Naive thymus-derived CD4-positive, alpha-beta T cell (primary cell): ENCODE data around the gene LMOD1. TPM values are rescaled to one million over a fixed set of nuclear protein-coding genes. Genes with fewer than 3 reads are reported as not detected.

Experiments
- ATAC-seq: fragments of 150-1000 bp; cut with Tn5 transposase; 2 replicates; pipeline ENCODE4 v1.10.0; 2021; ENCODE audit warnings: mild to moderate bottlenecking, moderate library complexity
- CTCF ChIA-PET: fragments of 350-600 bp; sonication (Branson Sonifier 250); formaldehyde crosslinking; loops from one replicate; lab custom pipeline; 2021; ENCODE audit warnings: antibody characterized with exemption; lab: Charles Lee
- POLR2A ChIA-PET: fragments of 350-600 bp; sonication (Branson Sonifier 250); formaldehyde crosslinking; loops from one replicate; lab custom pipeline; 2021; ENCODE audit warnings: antibody characterized with exemption, inconsistent platforms; lab: Charles Lee
- DNase-seq, 9 donors: peaks; one replicate each; pipeline versions ENCODE4 v3.0.0 to v3.0.0-alpha.2; 2020 to 2022; ENCODE audit warnings: mixed read lengths in 1 of 9
- H3K27ac ChIP-seq: one replicate; pipeline ENCODE4 v1.7.0; 2013; ENCODE audit warnings: mild to moderate bottlenecking, low read depth, low read length, moderate library complexity
- H3K27me3 ChIP-seq, 2 donors: one replicate each; pipeline ENCODE4 v1.7.0; 2013; ENCODE audit warnings: low read length in 2 of 2, mild to moderate bottlenecking in 2 of 2, moderate library complexity in 2 of 2; ENCODE audit not compliant: control insufficient read depth in 2 of 2, insufficient read depth in 2 of 2
- H3K36me3 ChIP-seq, 3 experiments: 1 replicate in 2 of 3; 2 replicates in 1 of 3; pipeline ENCODE4 v1.7.0; 2013; ENCODE audit warnings: low read length in 3 of 3, mild to moderate bottlenecking in 3 of 3, moderate library complexity in 1 of 3; ENCODE audit not compliant: insufficient read depth in 3 of 3, control insufficient read depth in 2 of 3
- H3K4me1 ChIP-seq, 2 donors: one replicate each; pipeline ENCODE4 v1.7.0; 2013; ENCODE audit warnings: low read length in 2 of 2, mild to moderate bottlenecking in 2 of 2, moderate library complexity in 1 of 2; ENCODE audit not compliant: control insufficient read depth in 2 of 2, insufficient read depth in 2 of 2
- H3K4me3 ChIP-seq: 2 replicates; pipeline ENCODE4 v1.7.0; 2013; ENCODE audit warnings: mild to moderate bottlenecking, low read length
- H3K9me3 ChIP-seq, 3 experiments: 1 replicate in 2 of 3; 2 replicates in 1 of 3; pipeline ENCODE4 v1.7.0; 2013; ENCODE audit warnings: low read length in 3 of 3; ENCODE audit not compliant: control insufficient read depth in 2 of 3
- H3K27ac Mint-ChIP-seq, 9 donors: one replicate each; pipeline ENCODE4 v1.8.0; 2020 to 2022; ENCODE audit warnings: mixed read lengths in 9 of 9, mild to moderate bottlenecking in 8 of 9, moderate library complexity in 5 of 9, inconsistent platforms in 2 of 9
- H3K27me3 Mint-ChIP-seq, 5 donors: one replicate each; pipeline ENCODE4 v1.8.0; 2021 to 2022; ENCODE audit warnings: mixed read lengths in 5 of 5, mild to moderate bottlenecking in 1 of 5
- H3K36me3 Mint-ChIP-seq, 5 donors: one replicate each; pipeline ENCODE4 v1.8.0; 2020 to 2022; ENCODE audit warnings: mixed read lengths in 5 of 5, mild to moderate bottlenecking in 3 of 5, inconsistent platforms in 1 of 5
- H3K4me1 Mint-ChIP-seq, 7 donors: one replicate each; pipeline ENCODE4 v1.8.0; 2020 to 2022; ENCODE audit warnings: mixed read lengths in 7 of 7, mild to moderate bottlenecking in 3 of 7, inconsistent platforms in 1 of 7
- H3K4me3 Mint-ChIP-seq, 10 donors: one replicate each; pipeline ENCODE4 v1.8.0; 2020 to 2022; ENCODE audit warnings: mild to moderate bottlenecking in 10 of 10, mixed read lengths in 10 of 10, moderate library complexity in 6 of 10, inconsistent platforms in 2 of 10
- H3K9me3 Mint-ChIP-seq, 11 donors: one replicate each; pipeline ENCODE4 v1.8.0; 2020 to 2022; ENCODE audit warnings: mixed read lengths in 11 of 11, mild to moderate bottlenecking in 4 of 11, inconsistent platforms in 1 of 11, moderate library complexity in 1 of 11
- intact Hi-C, 2 donors: fragments of 100-400 bp; cut with micrococcal nuclease; formaldehyde crosslinking; loops; one replicate each; pipeline ENCODE4 v1.15.1; 2023
- polyA plus RNA-seq, 2 donors: library from polyadenylated mRNA; unstranded; fragments of 300-500 nt; fragmentation: Illumina TruSeq; gene quantifications; one replicate each; pipeline ENCODE4 v1.2.3, GENCODE V29; 2021
- total RNA-seq, 6 experiments: library from RNA in 5 of 6; stranded (reverse) in 5 of 6; gene quantifications; 1 replicate in 5 of 6; 2 replicates in 1 of 6; pipeline ENCODE4 v1.2.3 and lab custom pipeline; 2021 to 2026

The LMOD1 gene
- total and polyA plus RNA-seq, 7 experiments from 2014 or later: not detected

DNA sequence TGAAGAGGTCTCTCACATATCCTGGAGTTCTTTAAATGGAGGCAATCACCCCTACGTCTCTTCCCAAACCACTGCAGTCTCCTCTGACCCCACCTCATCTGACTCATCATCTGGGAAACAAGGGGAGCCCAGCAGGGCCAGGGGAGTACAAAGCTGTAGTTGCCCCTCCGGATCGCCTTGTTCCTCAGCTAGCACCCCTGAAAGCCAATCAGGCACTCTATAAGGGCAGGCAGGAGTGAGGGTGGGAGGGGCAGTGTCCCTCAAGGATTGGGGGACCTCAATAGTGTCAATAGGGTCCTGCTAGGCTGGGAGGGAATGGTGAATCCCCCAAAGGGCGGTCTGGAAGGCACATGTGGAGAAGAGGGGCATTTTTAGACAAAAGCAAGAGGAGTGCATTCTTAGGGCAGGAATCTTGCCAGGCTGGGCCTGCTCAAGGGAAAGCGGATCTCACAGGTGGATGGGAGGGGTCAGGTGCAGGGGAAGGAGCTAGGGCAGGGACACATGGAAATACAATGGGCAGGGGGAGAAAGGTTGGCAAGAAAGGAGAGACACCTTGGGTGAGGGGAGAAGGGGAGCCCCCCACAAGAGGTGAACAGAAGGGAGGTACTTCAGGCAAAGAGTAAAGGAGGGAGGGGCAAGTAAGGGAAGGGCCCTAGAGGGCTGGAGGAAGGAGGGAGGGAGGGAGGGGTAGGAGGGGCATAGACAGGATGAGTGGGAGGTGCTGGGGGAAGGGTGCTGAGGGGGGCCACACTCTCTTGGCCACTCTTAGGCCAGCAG, 51.8 kb downstream of the LMOD1 start:
- peaks cover 0 to 8% of the 10 kb centered on the region in 2 donors for H3K4me1 ChIP-seq
- DNase-seq (no peak), ATAC-seq (no peak)
- H3K9me3 Mint-ChIP-seq: peaks cover 0 to 6% (median 0%) of the 10 kb centered on the region in 11 donors
- H3K27ac Mint-ChIP-seq: no peak overlapping the region
- no peaks in the 10 kb centered on the region for H3K9me3 ChIP-seq
- ChIA-PET POLR2A (interaction anchor here (0.6 kb wide), 1 partner anchor 30 kb away, joined by 3 read pairs; no protein-coding TSS in a partner anchor), CTCF (interaction anchor here (1.3 to 2.2 kb wide), 5 partner anchors 8 to 87 kb away, joined by 3 to 12 read pairs (median 6); no protein-coding TSS in a partner anchor)
- H3K27ac ChIP-seq: no peak overlapping the region
- intact Hi-C loops: no loop called here
- H3K4me3 ChIP-seq: no peak overlapping the region
- no peaks in the 10 kb centered on the region for H3K27me3 ChIP-seq
- H3K27me3 Mint-ChIP-seq: peaks cover 20 to 37% (median 30%) of the 10 kb centered on the region in 5 donors
- peaks cover 3 to 18% (median 9%) of the 10 kb centered on the region in 7 donors for H3K4me1 Mint-ChIP-seq
- H3K36me3 ChIP-seq: no peaks in the 10 kb centered on the region
- no peaks in the 10 kb centered on the region for H3K36me3 Mint-ChIP-seq
- no peak overlapping the region for H3K4me3 Mint-ChIP-seq

GRCh38 chr1:201893431-201893830, 52.9 kb downstream of the LMOD1 start:
- H3K27me3 ChIP-seq: no peaks in the 10 kb centered on the region
- intact Hi-C loops: no loop called here
- H3K4me3 Mint-ChIP-seq: no peak overlapping the region

GRCh38 chr1:201892211-201892610, 54.1 kb downstream of the LMOD1 start:
- no peaks in the 10 kb centered on the region for H3K36me3 Mint-ChIP-seq
- intact Hi-C loops: no loop called here
- Histone ChIP-seq H3K4me1 (peaks cover 0 to 13% of the 10 kb centered on the region in 2 donors), H3K27ac (no peak overlapping the region), H3K4me3 (no peak overlapping the region), H3K36me3 (no peaks in the 10 kb centered on the region), H3K27me3 (peaks cover 0 to 6% of the 10 kb centered on the region in 2 donors), H3K9me3 (no peaks in the 10 kb centered on the region)
- peaks cover 5 to 24% (median 15%) of the 10 kb centered on the region in 7 donors for H3K4me1 Mint-ChIP-seq
- peaks cover 30 to 48% (median 36%) of the 10 kb centered on the region in 5 donors for H3K27me3 Mint-ChIP-seq
- DNase-seq: no peak
- peaks cover 0 to 8% (median 0%) of the 10 kb centered on the region in 11 donors for H3K9me3 Mint-ChIP-seq
- no peak overlapping the region for H3K27ac Mint-ChIP-seq
- POLR2A ChIA-PET: no interaction called here
- H3K4me3 Mint-ChIP-seq: no peak overlapping the region
- ATAC-seq: no peak
- CTCF ChIA-PET: interaction anchor here (1.9 kb wide), 1 partner anchor 80 kb away, joined by 11 read pairs; no protein-coding TSS in a partner anchor

More at GRCh38 chr1:201893431-201893830, 52.9 kb downstream of the LMOD1 start:
- no peak overlapping the region for H3K4me3 ChIP-seq
- ChIA-PET CTCF (interaction anchor here (1.3 to 1.8 kb wide), 2 partner anchors 9 to 80 kb away, joined by 6 to 7 read pairs; no protein-coding TSS in a partner anchor), POLR2A (no interaction called here)
- peaks cover 25 to 40% (median 30%) of the 10 kb centered on the region in 5 donors for H3K27me3 Mint-ChIP-seq
- H3K4me1 Mint-ChIP-seq: peaks cover 5 to 19% (median 12%) of the 10 kb centered on the region in 7 donors
- no peak overlapping the region for H3K27ac ChIP-seq
- no peaks in the 10 kb centered on the region for H3K36me3 ChIP-seq
- DNase-seq (no peak), ATAC-seq (no peak)
- peaks cover 0 to 13% of the 10 kb centered on the region in 2 donors for H3K4me1 ChIP-seq
- H3K36me3 Mint-ChIP-seq: no peaks in the 10 kb centered on the region
- no peak overlapping the region for H3K27ac Mint-ChIP-seq
- no peaks in the 10 kb centered on the region for H3K9me3 ChIP-seq
- peaks cover 0 to 6% (median 0%) of the 10 kb centered on the region in 11 donors for H3K9me3 Mint-ChIP-seq

GRCh38 chr1:201891451-201892045, 54.8 kb downstream of the LMOD1 start:
- H3K36me3 Mint-ChIP-seq: no peaks in the 10 kb centered on the region
- no peak for ATAC-seq
- H3K4me3 Mint-ChIP-seq: peak overlapping the region in 1 of 10 donors; percentile 38
- H3K27me3 Mint-ChIP-seq: peaks cover 30 to 54% (median 43%) of the 10 kb centered on the region in 5 donors
- no peak overlapping the region for H3K27ac ChIP-seq
- H3K36me3 ChIP-seq: no peaks in the 10 kb centered on the region
- no peak overlapping the region for H3K4me3 ChIP-seq
- intact Hi-C loops: no loop called here
- DNase-seq: no peak
- ChIA-PET POLR2A (no interaction called here), CTCF (interaction anchor here (1.9 kb wide), 1 partner anchor 81 kb away, joined by 11 read pairs; no protein-coding TSS in a partner anchor)
- H3K4me1 ChIP-seq: peaks cover 0 to 13% of the 10 kb centered on the region in 2 donors
- H3K4me1 Mint-ChIP-seq: peaks cover 7 to 24% (median 15%) of the 10 kb centered on the region in 7 donors
- H3K9me3 ChIP-seq: no peaks in the 10 kb centered on the region
- H3K9me3 Mint-ChIP-seq: peaks cover 0 to 8% (median 0%) of the 10 kb centered on the region in 11 donors
- no peak overlapping the region for H3K27ac Mint-ChIP-seq
- H3K27me3 ChIP-seq: peaks cover 0 to 6% of the 10 kb centered on the region in 2 donors

- Mint-ChIP-seq H3K36me3 (no peaks in the 10 kb centered on the region), H3K27me3 (peaks cover 30 to 54% (median 43%) of the 10 kb centered on the region in 5 donors), H3K9me3 (peaks cover 0 to 8% (median 0%) of the 10 kb centered on the region in 11 donors), H3K27ac (no peak overlapping the region), H3K4me1 (peaks cover 5 to 18% (median 11%) of the 10 kb centered on the region in 7 donors), H3K4me3 (no peak overlapping the region)
- CTCF ChIA-PET: interaction anchor here (1.9 kb wide), 1 partner anchor 82 kb away, joined by 11 read pairs; no protein-coding TSS in a partner anchor
- H3K27ac ChIP-seq: no peak overlapping the region
- H3K4me1 ChIP-seq: peaks cover 0 to 9% of the 10 kb centered on the region in 2 donors
- DNase-seq: no peak
- no peak overlapping the region for H3K4me3 ChIP-seq
- H3K9me3 ChIP-seq: no peaks in the 10 kb centered on the region
- H3K36me3 ChIP-seq: no peaks in the 10 kb centered on the region
- intact Hi-C loops: no loop called here
- ATAC-seq: no peak
- peaks cover 0 to 6% of the 10 kb centered on the region in 2 donors for H3K27me3 ChIP-seq
- POLR2A ChIA-PET: no interaction called here
These were observed 55.4 kb downstream of the LMOD1 start for GRCh38 chr1:201890806-201891450.

DNA sequence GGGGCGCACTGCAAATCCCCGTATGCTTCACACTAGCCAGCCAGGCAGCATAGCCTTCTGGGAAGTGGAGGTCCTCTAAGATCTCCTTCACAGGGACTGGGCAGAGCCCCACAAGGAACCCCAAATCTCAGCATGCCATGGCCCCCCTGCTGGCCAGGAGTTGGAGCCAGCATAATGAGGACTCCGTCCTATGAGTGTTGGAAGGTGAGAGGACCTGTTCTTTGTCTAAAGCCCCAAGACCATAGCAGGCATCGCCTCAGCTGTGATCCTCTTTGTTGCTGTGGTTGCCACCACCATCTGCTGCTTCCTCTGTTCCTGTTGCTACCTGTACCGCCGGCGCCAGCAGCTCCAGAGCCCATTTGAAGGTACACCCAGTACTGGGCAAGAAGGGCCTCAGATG, 56.1 kb downstream of the LMOD1 start:
- Histone ChIP-seq H3K27me3 (peaks cover 0 to 6% of the 10 kb centered on the region in 2 donors), H3K27ac (no peak overlapping the region), H3K4me1 (peaks cover 0 to 5% of the 10 kb centered on the region in 2 donors), H3K9me3 (no peaks in the 10 kb centered on the region), H3K36me3 (no peaks in the 10 kb centered on the region), H3K4me3 (no peak overlapping the region)
- POLR2A ChIA-PET: no interaction called here
- peak overlapping the region in 1 of 9 donors; percentile 41 for H3K27ac Mint-ChIP-seq
- H3K9me3 Mint-ChIP-seq: peaks cover 0 to 8% (median 0%) of the 10 kb centered on the region in 11 donors
- DNase-seq (no peak), ATAC-seq (no peak)
- peak overlapping the region in 2 of 10 donors; percentile 25 to 35 for H3K4me3 Mint-ChIP-seq
- peaks cover 3 to 16% (median 9%) of the 10 kb centered on the region in 7 donors for H3K4me1 Mint-ChIP-seq
- CTCF ChIA-PET: interaction anchor here (1.2 kb wide), 1 partner anchor 10 kb away, joined by 3 read pairs; no protein-coding TSS in a partner anchor
- peaks cover 30 to 56% (median 44%) of the 10 kb centered on the region in 5 donors for H3K27me3 Mint-ChIP-seq
- no peaks in the 10 kb centered on the region for H3K36me3 Mint-ChIP-seq
- intact Hi-C loops: no loop called here
